ENCODE results near the gene FZR1.

GRCh38 chr19:3578390-3578789, 72.3 kb downstream of the FZR1 start:
- TF ChIP-seq CTCF (IDR thresholded peaks at IDR 0.05) (no peak), POLR2AphosphoS5 (IDR thresholded peaks at IDR 0.05) (no peak)

All from transverse colon (tissue), 4 donors.